Central memory CD8-positive, alpha-beta T cell (primary cell): ENCODE measurements around the gene PHC2.
A peak's percentile ranks its signal among the peaks of the same experiment; 100 is the strongest.
"Not testable (repeated sequence)": the region's sequence is repeated elsewhere in the genome, so short reads cannot be mapped to it uniquely, and the experiment has no call there.

Source experiments
- ATAC-seq: fragments of 150-1000 bp; cut with Tn5 transposase; replicated peaks from 2 replicates; pipeline ENCODE4 v1.10.0; 2022; ENCODE audit warnings: mild to moderate bottlenecking, moderate FRiP score, moderate number of reproducible peaks; ENCODE audit not compliant: poor library complexity, severe bottlenecking; ENCODE audit errors: extremely low read depth
- DNase-seq, 2 donors: peaks; one replicate each; pipeline ENCODE4 v3.0.0; 2021; ENCODE audit warnings: low spot score in 2 of 2
- H3K27ac Mint-ChIP-seq: one replicate; pipeline ENCODE4 v1.8.0; 2022; ENCODE audit warnings: low read depth, mild to moderate bottlenecking, moderate library complexity, mixed read lengths
- H3K27me3 Mint-ChIP-seq: one replicate; pipeline ENCODE4 v1.8.0; 2022; ENCODE audit warnings: mixed read lengths
- H3K36me3 Mint-ChIP-seq: one replicate; pipeline ENCODE4 v1.8.0; 2022; ENCODE audit warnings: mild to moderate bottlenecking, moderate library complexity, mixed read lengths; ENCODE audit not compliant: insufficient read depth
- H3K4me1 Mint-ChIP-seq: one replicate; pipeline ENCODE4 v1.8.0; 2022; ENCODE audit warnings: mixed read lengths
- H3K4me3 Mint-ChIP-seq: one replicate; pipeline ENCODE4 v1.8.0; 2022; ENCODE audit warnings: mild to moderate bottlenecking, moderate library complexity, mixed read lengths
- H3K9me3 Mint-ChIP-seq: one replicate; pipeline ENCODE4 v1.8.0; 2022; ENCODE audit warnings: mixed read lengths

PHC2 gene

GRCh38 chr1:33295450-33296081 lies 135.3 kb downstream of the PHC2 start:
- DNase-seq: peak; percentile 78 to 89
- Mint-ChIP-seq H3K4me3 (no peak overlapping the region), H3K36me3 (peaks cover 21% of the 10 kb centered on the region), H3K9me3 (no peaks in the 10 kb centered on the region), H3K27ac (no peak overlapping the region), H3K4me1 (peaks cover 34% of the 10 kb centered on the region), H3K27me3 (no peaks in the 10 kb centered on the region)
- ATAC-seq: peak; percentile 93

GRCh38 chr1:33295023-33295422 lies 135.9 kb downstream of the PHC2 start:
- Mint-ChIP-seq H3K4me3 (no peak overlapping the region), H3K4me1 (peaks cover 34% of the 10 kb centered on the region), H3K36me3 (peaks cover 21% of the 10 kb centered on the region), H3K9me3 (no peaks in the 10 kb centered on the region), H3K27ac (no peak overlapping the region), H3K27me3 (no peaks in the 10 kb centered on the region)
- DNase-seq (no peak), ATAC-seq (no peak)

- H3K27ac Mint-ChIP-seq: no peak overlapping the region
- H3K4me1 Mint-ChIP-seq: peaks cover 34% of the 10 kb centered on the region
- ATAC-seq: no peak
- H3K27me3 Mint-ChIP-seq: no peaks in the 10 kb centered on the region
- peaks cover 22% of the 10 kb centered on the region for H3K36me3 Mint-ChIP-seq
- no peak for DNase-seq
- H3K9me3 Mint-ChIP-seq: no peaks in the 10 kb centered on the region
- no peak overlapping the region for H3K4me3 Mint-ChIP-seq
Observed at GRCh38 chr1:33294071-33295010, 136.6 kb downstream of the PHC2 start.

- Mint-ChIP-seq H3K9me3 (no peaks in the 10 kb centered on the region), H3K4me1 (peaks cover 28% of the 10 kb centered on the region), H3K27ac (peak overlapping the region; percentile 44), H3K4me3 (no peak overlapping the region), H3K27me3 (no peaks in the 10 kb centered on the region), H3K36me3 (peaks cover 24% of the 10 kb centered on the region)
- ATAC-seq (no peak), DNase-seq (no peak)
Observed at GRCh38 chr1:33292726-33293340, 138.1 kb downstream of the PHC2 start.

GRCh38 chr1:33290615-33291014 lies 140.3 kb downstream of the PHC2 start:
- not testable (repeated sequence) for H3K9me3 Mint-ChIP-seq, H3K4me3 Mint-ChIP-seq, DNase-seq, H3K27me3 Mint-ChIP-seq, H3K27ac Mint-ChIP-seq, ATAC-seq
- Mint-ChIP-seq H3K4me1 (peaks cover 28% of the 10 kb centered on the region), H3K36me3 (peaks cover 16% of the 10 kb centered on the region)

GRCh38 chr1:33289858-33290154 lies 141.1 kb downstream of the PHC2 start:
- H3K27ac Mint-ChIP-seq: peak overlapping the region; percentile 9
- H3K36me3 Mint-ChIP-seq: peaks cover 15% of the 10 kb centered on the region
- no peak overlapping the region for H3K4me3 Mint-ChIP-seq
- no peaks in the 10 kb centered on the region for H3K27me3 Mint-ChIP-seq
- DNase-seq (no peak), ATAC-seq (no peak)
- H3K9me3 Mint-ChIP-seq: no peaks in the 10 kb centered on the region
- H3K4me1 Mint-ChIP-seq: peaks cover 23% of the 10 kb centered on the region

GRCh38 chr1:33288976-33289857 lies 141.7 kb downstream of the PHC2 start:
- ATAC-seq: no peak
- Mint-ChIP-seq H3K4me1 (peaks cover 18% of the 10 kb centered on the region), H3K9me3 (no peaks in the 10 kb centered on the region), H3K36me3 (peaks cover 17% of the 10 kb centered on the region), H3K4me3 (no peak overlapping the region), H3K27ac (peak overlapping the region; percentile 9), H3K27me3 (no peaks in the 10 kb centered on the region)
- no peak for DNase-seq

- DNase-seq: no peak
Observed at GRCh38 chr1:33287317-33287716, 143.6 kb downstream of the PHC2 start.

GRCh38 chr1:33286451-33287185 lies 144.3 kb downstream of the PHC2 start:
- Mint-ChIP-seq H3K4me1 (peaks cover 7% of the 10 kb centered on the region), H3K9me3 (no peaks in the 10 kb centered on the region), H3K4me3 (no peak overlapping the region), H3K27ac (no peak overlapping the region), H3K27me3 (no peaks in the 10 kb centered on the region), H3K36me3 (peaks cover 33% of the 10 kb centered on the region)
- no peak for DNase-seq
- no peak for ATAC-seq

More at GRCh38 chr1:33287317-33287716, 143.6 kb downstream of the PHC2 start:
- H3K4me3 Mint-ChIP-seq: no peak overlapping the region
- H3K9me3 Mint-ChIP-seq: no peaks in the 10 kb centered on the region
- no peak for ATAC-seq
- no peaks in the 10 kb centered on the region for H3K27me3 Mint-ChIP-seq
- no peak overlapping the region for H3K27ac Mint-ChIP-seq
- H3K36me3 Mint-ChIP-seq: peaks cover 30% of the 10 kb centered on the region
- peaks cover 7% of the 10 kb centered on the region for H3K4me1 Mint-ChIP-seq

GRCh38 chr1:33284049-33284448 lies 146.8 kb downstream of the PHC2 start:
- no peak overlapping the region for H3K4me3 Mint-ChIP-seq
- H3K9me3 Mint-ChIP-seq: no peaks in the 10 kb centered on the region
- DNase-seq (no peak), ATAC-seq (no peak)
- peaks cover 41% of the 10 kb centered on the region for H3K36me3 Mint-ChIP-seq
- H3K4me1 Mint-ChIP-seq: peaks cover 4% of the 10 kb centered on the region
- no peaks in the 10 kb centered on the region for H3K27me3 Mint-ChIP-seq
- no peak overlapping the region for H3K27ac Mint-ChIP-seq

- Mint-ChIP-seq H3K36me3 (peaks cover 42% of the 10 kb centered on the region), H3K27me3 (no peaks in the 10 kb centered on the region), H3K4me1 (no peaks in the 10 kb centered on the region), H3K4me3 (no peak overlapping the region), H3K27ac (no peak overlapping the region), H3K9me3 (no peaks in the 10 kb centered on the region)
- DNase-seq (no peak), ATAC-seq (no peak)
Observed at GRCh38 chr1:33282791-33283190, 148.1 kb downstream of the PHC2 start.
